ENCODE measurements around the gene TMEFF1.

TMEFF1 gene

DNA sequence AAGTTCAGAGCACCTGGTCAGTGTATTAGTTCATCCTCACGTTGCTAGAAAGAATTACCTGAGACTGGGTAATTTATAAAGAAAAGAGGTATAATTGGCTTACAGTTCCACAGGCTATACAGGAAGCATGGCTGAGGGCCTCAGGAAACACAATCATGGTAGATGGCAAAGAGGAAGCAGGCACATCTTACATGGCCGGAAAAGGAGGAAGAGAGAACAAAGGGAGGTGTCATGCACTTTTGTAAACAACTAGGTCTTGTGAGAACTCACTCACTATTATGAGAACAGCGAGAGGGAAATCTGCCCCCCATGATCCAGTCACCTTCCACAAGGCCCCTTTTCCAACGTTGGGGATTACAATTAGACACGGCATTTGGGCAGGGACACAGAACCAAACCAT, 76.1 kb downstream of the TMEFF1 start:
- DNase-seq (ENCODE audit: low read depth) = no peak
- no peak overlapping the region for H3K4me3 ChIP-seq (ENCODE audit: low read length)
- TF ChIP-seq, protein P1, sequence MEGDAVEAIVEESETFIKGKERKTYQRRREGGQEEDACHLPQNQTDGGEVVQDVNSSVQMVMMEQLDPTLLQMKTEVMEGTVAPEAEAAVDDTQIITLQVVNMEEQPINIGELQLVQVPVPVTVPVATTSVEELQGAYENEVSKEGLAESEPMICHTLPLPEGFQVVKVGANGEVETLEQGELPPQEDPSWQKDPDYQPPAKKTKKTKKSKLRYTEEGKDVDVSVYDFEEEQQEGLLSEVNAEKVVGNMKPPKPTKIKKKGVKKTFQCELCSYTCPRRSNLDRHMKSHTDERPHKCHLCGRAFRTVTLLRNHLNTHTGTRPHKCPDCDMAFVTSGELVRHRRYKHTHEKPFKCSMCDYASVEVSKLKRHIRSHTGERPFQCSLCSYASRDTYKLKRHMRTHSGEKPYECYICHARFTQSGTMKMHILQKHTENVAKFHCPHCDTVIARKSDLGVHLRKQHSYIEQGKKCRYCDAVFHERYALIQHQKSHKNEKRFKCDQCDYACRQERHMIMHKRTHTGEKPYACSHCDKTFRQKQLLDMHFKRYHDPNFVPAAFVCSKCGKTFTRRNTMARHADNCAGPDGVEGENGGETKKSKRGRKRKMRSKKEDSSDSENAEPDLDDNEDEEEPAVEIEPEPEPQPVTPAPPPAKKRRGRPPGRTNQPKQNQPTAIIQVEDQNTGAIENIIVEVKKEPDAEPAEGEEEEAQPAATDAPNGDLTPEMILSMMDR (IDR thresholded peaks at IDR 0.05; ENCODE audit: insufficient read depth, low read depth, low read length, missing control alignments) = no peak

DNA sequence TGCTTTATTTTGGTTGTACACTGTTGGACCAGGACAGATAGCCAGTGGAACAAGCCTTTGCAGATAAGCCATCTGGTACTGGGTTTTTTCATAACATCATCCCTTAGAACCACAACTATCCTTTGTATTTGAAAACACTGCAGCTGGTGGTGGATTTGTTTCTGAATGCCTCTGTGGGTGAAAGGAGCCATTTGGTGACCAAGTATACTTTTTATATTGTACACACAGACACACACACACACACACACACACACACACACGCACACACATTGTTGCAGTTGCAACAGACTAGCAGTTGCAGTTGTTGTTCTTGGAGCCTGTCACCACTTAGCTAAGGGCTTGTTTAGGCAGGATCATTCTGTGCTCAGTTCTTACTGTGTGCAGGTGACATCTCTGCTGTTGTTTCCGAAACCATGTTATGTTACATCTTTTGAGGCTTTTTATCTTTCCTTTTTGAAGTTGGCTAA, 82.0 kb downstream of the TMEFF1 start:
- peak; percentile 56 for DNase-seq (ENCODE audit: low read depth)
- TF ChIP-seq, protein P1 (IDR thresholded peaks at IDR 0.05; ENCODE audit: insufficient read depth, low read depth, low read length, missing control alignments) = no peak
- H3K4me3 ChIP-seq (ENCODE audit: low read length) = no peak overlapping the region

DNA sequence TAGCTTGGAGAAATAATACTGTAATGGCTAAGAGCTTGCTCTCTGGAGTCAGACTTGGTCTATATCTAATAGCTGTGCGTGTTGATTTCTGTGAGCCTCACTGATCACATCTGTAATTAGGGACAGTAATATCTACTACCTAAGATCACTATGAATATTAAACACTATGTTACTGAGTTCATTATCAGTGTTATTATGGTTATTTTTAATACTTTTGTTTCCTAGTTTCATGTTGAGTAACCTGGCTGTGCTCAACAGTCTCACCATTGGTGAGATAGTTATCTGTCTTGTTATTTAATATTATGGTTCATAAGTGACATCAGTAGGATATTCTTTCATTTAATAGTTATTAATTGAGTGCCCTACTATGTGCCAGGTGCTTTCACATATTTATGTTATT, 82.5 kb downstream of the TMEFF1 start:
- TF ChIP-seq, protein P1 (IDR thresholded peaks at IDR 0.05; ENCODE audit: insufficient read depth, low read depth, low read length, missing control alignments) = no peak
- no peak for DNase-seq (ENCODE audit: low read depth)
- H3K4me3 ChIP-seq (ENCODE audit: low read length) = no peak overlapping the region

DNA sequence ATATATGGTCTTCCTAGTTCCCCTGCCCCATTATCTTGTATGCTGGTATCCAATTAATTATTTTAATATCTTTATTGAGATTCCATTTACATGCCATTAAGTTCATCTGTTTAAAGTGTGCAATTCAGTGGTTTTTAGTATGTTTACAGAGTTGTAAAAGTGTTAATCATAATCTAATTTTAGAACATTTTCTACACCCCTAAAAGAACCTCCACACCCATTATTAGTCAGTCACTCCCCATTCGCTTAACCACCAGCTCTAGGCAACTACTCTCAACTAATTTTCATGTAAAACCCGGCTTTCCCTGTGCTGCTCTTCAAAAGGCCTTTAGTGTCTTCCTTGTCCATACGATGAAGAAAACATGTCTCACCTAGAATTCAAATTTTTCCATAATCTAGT, 84.1 kb downstream of the TMEFF1 start:
- peak; percentile 10 for DNase-seq (ENCODE audit: low read depth)
- TF ChIP-seq, protein P1 (IDR thresholded peaks at IDR 0.05; ENCODE audit: insufficient read depth, low read depth, low read length, missing control alignments) = no peak
- H3K4me3 ChIP-seq (ENCODE audit: low read length) = no peak overlapping the region

DNA sequence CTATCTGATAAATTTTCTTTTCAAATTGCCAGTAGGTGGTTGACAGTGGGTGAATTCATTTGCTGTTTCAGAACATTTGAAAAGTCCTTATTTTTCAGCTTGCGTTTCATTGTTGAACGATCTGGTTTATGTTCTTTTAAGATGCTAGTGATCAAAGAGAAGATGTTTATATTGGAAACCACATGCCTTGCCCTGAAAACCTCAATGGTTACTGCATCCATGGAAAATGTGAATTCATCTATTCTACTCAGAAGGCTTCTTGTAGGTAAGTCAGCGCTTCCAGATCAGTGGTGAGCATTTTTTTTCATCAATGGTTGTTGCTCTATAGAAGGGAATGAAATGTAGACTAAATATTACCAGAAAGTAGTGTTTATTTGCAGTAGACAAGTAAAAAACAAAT, 88.3 kb downstream of the TMEFF1 start:
- DNase-seq (ENCODE audit: low read depth) = no peak
- no peak overlapping the region for H3K4me3 ChIP-seq (ENCODE audit: low read length)
- TF ChIP-seq, protein P1 (IDR thresholded peaks at IDR 0.05; ENCODE audit: insufficient read depth, low read depth, low read length, missing control alignments) = no peak

DNA sequence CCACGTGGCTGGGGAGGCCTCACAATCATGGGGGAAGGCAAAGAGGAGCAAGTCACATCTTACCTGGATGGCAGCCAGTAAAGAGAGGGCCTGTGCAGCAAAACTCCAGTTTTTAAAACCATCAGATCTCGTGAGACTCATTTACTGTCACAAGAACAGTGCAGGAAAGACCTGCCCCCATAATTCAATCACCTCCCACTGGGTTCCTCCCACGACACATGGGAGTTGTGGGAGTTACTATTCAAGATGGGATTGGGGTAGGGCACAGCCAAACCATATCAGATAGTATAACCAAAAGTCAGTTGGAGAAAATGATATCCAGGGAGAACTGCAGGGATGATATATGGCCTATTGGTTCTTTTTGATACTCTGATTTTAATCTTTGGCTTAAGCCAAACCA, 94.9 kb downstream of the TMEFF1 start:
- no peak for DNase-seq (ENCODE audit: low read depth)
- H3K4me3 ChIP-seq (ENCODE audit: low read length) = no peak overlapping the region
- TF ChIP-seq, protein P1 (IDR thresholded peaks at IDR 0.05; ENCODE audit: insufficient read depth, low read depth, low read length, missing control alignments) = no peak

DNA sequence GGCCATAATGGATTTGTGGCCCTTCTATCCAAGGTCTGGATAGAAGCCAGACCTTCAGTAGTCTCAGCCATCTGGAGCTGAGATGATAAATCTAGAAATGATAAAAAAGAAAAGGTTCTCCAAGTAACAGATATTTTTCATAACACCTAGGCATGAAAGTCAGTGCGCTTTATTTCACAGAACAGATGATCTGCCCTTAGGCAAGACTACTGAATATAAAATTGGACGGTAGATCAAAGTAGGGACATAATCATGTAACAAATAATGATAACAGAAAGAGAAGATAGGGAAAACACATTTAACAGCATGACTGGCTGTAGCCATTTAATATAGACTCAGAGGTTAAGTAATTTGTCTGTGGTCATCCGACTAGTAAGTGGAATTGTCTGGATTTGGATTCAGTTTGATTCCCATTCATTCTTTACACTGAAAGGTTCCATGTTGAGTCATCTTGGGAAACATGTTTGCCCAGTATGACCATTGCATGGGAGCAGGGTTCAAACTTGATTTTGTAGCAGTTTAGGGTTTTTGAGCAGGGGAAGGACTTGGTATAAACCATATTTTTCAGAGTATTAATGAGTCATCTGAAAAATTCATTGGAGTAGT, 100.8 kb downstream of the TMEFF1 start:
- DNase-seq (ENCODE audit: low read depth) = no peak
- H3K4me3 ChIP-seq (ENCODE audit: low read length) = no peak overlapping the region
- TF ChIP-seq, protein P1 (IDR thresholded peaks at IDR 0.05; ENCODE audit: insufficient read depth, low read depth, low read length, missing control alignments) = no peak

Measured in epithelial cell of esophagus (primary cell).